Left lung (tissue), 10 donors: Measurements from ENCODE around the gene ARHGAP35. TPM values are rescaled to one million over a fixed set of nuclear protein-coding genes. Genes with fewer than 3 reads are reported as not detected.

Source experiments
- ATAC-seq: fragments of 200-7000 bp; cut with Tn5 transposase; one replicate; pipeline ENCODE4 v1.9.1; 2020; ENCODE audit warnings: moderate library complexity
- DNase-seq, 4 donors: peaks; one replicate each; pipeline ENCODE4 v3.0.0-alpha.2; 2013 to 2020
- H3K27ac ChIP-seq, 2 donors: fragments of 200-600 bp; sonication (generic) in 1 of 2; one replicate each; pipeline versions ENCODE4 v1.5.0 to v1.8.0; 2020 to 2021
- H3K27me3 ChIP-seq, 2 donors: fragments of 200-600 bp; sonication (generic) in 1 of 2; one replicate each; pipeline versions ENCODE4 v1.5.0 to v1.8.0; 2020 to 2021
- H3K36me3 ChIP-seq, 2 donors: fragments of 200-600 bp; sonication (generic) in 1 of 2; one replicate each; pipeline versions ENCODE4 v1.5.0 to v1.8.0; 2020 to 2021
- H3K4me1 ChIP-seq, 2 donors: fragments of 200-600 bp; one replicate each; pipeline ENCODE4 v1.8.0; 2021
- H3K4me3 ChIP-seq, 2 donors: fragments of 200-600 bp; sonication (generic) in 1 of 2; one replicate each; pipeline versions ENCODE4 v1.5.0 to v1.8.0; 2020 to 2021; ENCODE audit warnings: mild to moderate bottlenecking in 1 of 2
- H3K9me3 ChIP-seq, 2 donors: fragments of 200-600 bp; sonication (generic) in 1 of 2; one replicate each; pipeline versions ENCODE4 v1.5.0 to v1.8.0; 2020 to 2021
- intact Hi-C, 2 donors: fragments of 100-400 bp; cut with DNase I; formaldehyde crosslinking; loops; one replicate each; pipeline versions ENCODE4 v1.11.2 to v1.14.2; 2022
- polyA plus RNA-seq, 6 donors: library from polyadenylated mRNA; unstranded; fragments of 120-200 nt; gene quantifications; one replicate each; pipeline ENCODE4 v1.2.1, GENCODE V29; 2013; ENCODE audit not compliant: insufficient read length in 6 of 6
- total RNA-seq, 2 donors: library from RNA; stranded (reverse); fragmentation: NEBNext Ultra II Directional; extraction: Animal tissue kit (Norgen Biotek cat#: 25700); gene quantifications; one replicate each; pipeline ENCODE4 v1.2.1, GENCODE V29; 2021
- TF ChIP-seq, protein P1 (sequence below), 2 donors: fragments of 200-600 bp; sonication (generic) in 1 of 2; IDR thresholded peaks; one replicate each; pipeline versions ENCODE4 v1.5.0 to v1.8.0; 2021; ENCODE audit warnings: antibody characterized with exemption in 2 of 2
- donor health status: DM: no; HTN: yes; CAD: no.
- donor health status: DM: no; HTN: no; CAD: no.

Gene ARHGAP35
- total and polyA plus RNA-seq, 8 donors = 35.2 to 54.6 (median 49.7) TPM

DNA sequence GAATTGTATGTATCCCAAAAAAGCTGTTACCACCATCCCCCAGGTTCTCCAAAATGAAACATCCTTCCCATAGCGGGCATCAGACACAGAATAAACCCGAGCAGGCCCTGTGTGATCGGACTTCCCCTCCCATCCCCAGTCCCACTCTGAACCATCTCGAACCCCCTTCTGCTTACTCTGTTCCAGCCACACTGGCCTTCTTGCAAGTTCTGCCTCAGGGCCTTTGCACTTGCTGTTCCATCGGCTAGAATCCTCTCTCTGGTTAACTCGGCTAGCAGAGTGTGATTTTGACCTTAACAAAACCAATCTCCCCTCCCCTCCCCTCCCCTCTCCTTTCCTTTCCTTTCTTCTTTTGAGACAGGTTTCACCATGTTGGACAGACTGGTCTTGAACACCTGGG lies 25.8 kb upstream of the ARHGAP35 start:
- no peaks in the 10 kb centered on the region for H3K27me3 ChIP-seq
- H3K36me3 ChIP-seq = peaks cover 0 to 32% of the 10 kb centered on the region in 2 donors
- no peak for ATAC-seq
- no peak for DNase-seq
- H3K27ac ChIP-seq = no peak overlapping the region
- TF ChIP-seq, protein P1, sequence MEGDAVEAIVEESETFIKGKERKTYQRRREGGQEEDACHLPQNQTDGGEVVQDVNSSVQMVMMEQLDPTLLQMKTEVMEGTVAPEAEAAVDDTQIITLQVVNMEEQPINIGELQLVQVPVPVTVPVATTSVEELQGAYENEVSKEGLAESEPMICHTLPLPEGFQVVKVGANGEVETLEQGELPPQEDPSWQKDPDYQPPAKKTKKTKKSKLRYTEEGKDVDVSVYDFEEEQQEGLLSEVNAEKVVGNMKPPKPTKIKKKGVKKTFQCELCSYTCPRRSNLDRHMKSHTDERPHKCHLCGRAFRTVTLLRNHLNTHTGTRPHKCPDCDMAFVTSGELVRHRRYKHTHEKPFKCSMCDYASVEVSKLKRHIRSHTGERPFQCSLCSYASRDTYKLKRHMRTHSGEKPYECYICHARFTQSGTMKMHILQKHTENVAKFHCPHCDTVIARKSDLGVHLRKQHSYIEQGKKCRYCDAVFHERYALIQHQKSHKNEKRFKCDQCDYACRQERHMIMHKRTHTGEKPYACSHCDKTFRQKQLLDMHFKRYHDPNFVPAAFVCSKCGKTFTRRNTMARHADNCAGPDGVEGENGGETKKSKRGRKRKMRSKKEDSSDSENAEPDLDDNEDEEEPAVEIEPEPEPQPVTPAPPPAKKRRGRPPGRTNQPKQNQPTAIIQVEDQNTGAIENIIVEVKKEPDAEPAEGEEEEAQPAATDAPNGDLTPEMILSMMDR (IDR thresholded peaks at IDR 0.05) = no peak
- H3K4me3 ChIP-seq = no peak overlapping the region
- intact Hi-C loops = no loop called here
- H3K4me1 ChIP-seq = no peaks in the 10 kb centered on the region
- no peaks in the 10 kb centered on the region for H3K9me3 ChIP-seq

DNA sequence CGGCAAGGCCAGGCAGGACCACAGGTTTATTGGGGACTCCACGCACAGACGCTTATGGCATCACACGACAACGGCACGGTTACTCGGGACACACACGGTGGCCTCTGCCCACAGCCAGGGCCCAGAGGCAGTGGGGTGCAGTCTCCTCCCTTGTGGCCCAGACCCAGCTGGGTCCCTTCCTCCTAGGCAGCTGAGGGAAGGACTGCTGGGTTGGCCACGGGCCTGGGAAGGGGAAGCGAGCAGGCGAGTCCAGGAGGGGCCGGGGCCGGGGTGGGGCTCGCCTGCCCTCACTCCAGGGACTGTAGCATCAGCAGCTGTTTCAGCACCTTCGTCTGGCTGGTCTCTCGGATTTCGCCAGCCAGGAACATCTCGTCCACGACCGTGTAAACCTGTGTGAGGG lies 22.6 kb upstream of the ARHGAP35 start:
- Histone ChIP-seq H3K4me1 (peaks cover 0 to 7% of the 10 kb centered on the region in 2 donors), H3K4me3 (no peak overlapping the region), H3K9me3 (no peaks in the 10 kb centered on the region), H3K27me3 (no peaks in the 10 kb centered on the region), H3K27ac (no peak overlapping the region), H3K36me3 (peaks cover 0 to 56% of the 10 kb centered on the region in 2 donors)
- TF ChIP-seq, protein P1 (IDR thresholded peaks at IDR 0.05) = no peak
- ATAC-seq (no peak), DNase-seq (no peak)
- intact Hi-C loops = no loop called here

DNA sequence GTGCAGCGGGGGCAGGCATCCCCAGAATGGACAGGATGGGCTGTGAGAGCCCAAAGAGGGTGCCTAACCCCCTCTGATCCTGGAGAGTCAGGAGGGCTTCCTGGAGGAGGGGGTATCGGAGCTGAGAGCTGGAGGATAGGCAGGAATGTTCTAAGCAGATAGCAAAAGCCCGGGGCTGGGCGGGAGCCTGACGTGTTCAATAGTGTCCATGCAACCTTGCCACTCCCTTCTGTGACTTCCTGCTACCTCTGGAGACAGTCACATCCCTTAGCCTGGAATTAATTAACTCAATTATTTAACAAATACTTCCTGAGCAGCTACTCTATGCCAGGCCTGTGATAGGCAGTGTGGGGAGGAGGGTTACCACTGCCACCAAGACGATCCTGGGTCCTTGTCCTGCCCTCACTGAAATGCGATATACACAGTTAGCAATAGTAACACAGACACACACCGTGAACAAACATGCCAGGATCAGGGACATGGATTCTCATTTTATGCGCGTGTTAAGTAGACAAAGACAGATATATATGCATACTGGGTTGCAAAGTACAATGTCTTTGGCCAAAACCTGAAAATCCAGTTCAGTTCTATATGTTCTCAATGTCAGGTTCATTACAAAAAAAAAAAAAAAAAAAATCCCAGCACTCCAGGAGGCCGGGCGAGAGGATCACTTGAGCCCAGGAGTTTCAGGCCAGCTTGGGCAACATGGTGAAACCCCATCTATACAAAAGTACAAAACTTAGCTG lies 20.9 kb upstream of the ARHGAP35 start:
- H3K36me3 ChIP-seq = peaks cover 0 to 74% of the 10 kb centered on the region in 2 donors
- intact Hi-C loops = loop anchor here (5.0 to 10.0 kb wide), 2 partner anchors 83 to 85 kb away; no protein-coding TSS in a partner anchor
- TF ChIP-seq, protein P1 (IDR thresholded peaks at IDR 0.05) = no peak
- no peak for DNase-seq
- ATAC-seq = peak; percentile 42
- H3K4me3 ChIP-seq = no peak overlapping the region
- H3K27ac ChIP-seq = peak overlapping the region in 1 of 2 donors; percentile 35
- H3K27me3 ChIP-seq = no peaks in the 10 kb centered on the region
- peaks cover 0 to 7% of the 10 kb centered on the region in 2 donors for H3K4me1 ChIP-seq
- no peaks in the 10 kb centered on the region for H3K9me3 ChIP-seq

DNA sequence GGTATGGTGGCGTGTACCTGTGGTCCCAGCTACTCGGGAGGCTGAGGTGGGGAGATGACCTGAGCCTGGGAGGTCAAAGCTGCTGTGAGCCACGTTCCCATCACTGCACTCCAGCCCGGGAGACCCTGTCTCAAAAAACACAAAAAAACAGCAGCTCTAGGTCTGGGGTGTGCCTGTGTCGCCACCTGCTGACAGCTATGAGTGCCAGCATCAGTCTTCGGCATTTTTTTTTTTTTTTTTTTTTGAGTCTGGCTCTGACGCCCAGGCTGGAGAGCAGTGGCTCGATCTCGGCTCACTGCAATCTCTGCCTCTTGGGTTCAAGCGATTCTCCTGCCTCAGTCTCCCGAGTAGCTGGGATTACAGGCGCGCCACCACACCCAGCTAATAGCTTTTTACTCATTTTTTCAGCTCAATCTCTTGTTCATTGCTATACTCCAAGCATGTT lies 20.3 kb upstream of the ARHGAP35 start:
- intact Hi-C loops = loop anchor here (5.0 to 10.0 kb wide), 2 partner anchors 83 to 86 kb away; no protein-coding TSS in a partner anchor
- no peaks in the 10 kb centered on the region for H3K9me3 ChIP-seq
- H3K36me3 ChIP-seq = peaks cover 0 to 77% of the 10 kb centered on the region in 2 donors
- H3K4me1 ChIP-seq = peaks cover 0 to 7% of the 10 kb centered on the region in 2 donors
- no peaks in the 10 kb centered on the region for H3K27me3 ChIP-seq
- DNase-seq (peak in 2 of 4 donors; percentile 71 to 87), ATAC-seq (peak; percentile 89)
- H3K4me3 ChIP-seq = no peak overlapping the region
- peak overlapping the region in 1 of 2 donors; percentile 28 for H3K27ac ChIP-seq
- TF ChIP-seq, protein P1 (IDR thresholded peaks at IDR 0.05) = peak; percentile 56 to 69

DNA sequence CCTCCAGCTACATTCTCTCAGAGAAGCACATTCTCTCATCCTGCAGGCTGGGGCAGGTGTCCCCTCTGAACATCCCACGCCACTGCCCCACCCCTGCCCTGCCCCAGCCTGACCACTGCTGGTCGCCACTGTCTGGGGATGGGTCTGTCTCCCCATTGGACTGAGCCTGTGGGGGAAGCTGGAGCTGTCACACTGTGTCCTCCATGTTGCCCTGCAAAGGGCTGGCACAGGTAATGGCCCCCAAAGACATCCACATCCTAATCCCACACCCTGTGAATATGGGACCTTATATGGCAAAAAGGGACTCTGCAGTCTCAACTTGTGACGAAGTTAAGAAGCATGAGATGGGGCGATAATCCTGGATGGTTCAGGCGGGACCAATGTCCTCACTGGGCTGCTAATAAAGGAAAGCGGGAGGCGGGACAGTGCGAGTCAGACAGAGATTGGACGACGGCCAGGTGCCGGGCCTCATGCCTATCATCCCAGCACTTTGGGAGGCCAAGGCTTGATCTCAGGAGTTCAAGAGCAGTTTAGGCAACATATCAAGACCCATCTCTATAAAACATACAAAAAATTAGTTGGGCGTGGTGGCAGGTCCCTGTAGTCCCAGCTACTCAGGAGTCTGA lies 19.2 kb upstream of the ARHGAP35 start:
- Histone ChIP-seq H3K9me3 (no peaks in the 10 kb centered on the region), H3K36me3 (peaks cover 0 to 81% of the 10 kb centered on the region in 2 donors), H3K4me3 (no peak overlapping the region), H3K27me3 (no peaks in the 10 kb centered on the region), H3K4me1 (peaks cover 0 to 17% of the 10 kb centered on the region in 2 donors), H3K27ac (no peak overlapping the region)
- TF ChIP-seq, protein P1 (IDR thresholded peaks at IDR 0.05) = no peak
- DNase-seq (peak in 1 of 4 donors; percentile 39), ATAC-seq (no peak)
- intact Hi-C loops = loop anchor here (5.0 to 10.0 kb wide), 2 partner anchors 84 to 87 kb away; no protein-coding TSS in a partner anchor
